ENCODE data around the gene RBMS1.

DNA sequence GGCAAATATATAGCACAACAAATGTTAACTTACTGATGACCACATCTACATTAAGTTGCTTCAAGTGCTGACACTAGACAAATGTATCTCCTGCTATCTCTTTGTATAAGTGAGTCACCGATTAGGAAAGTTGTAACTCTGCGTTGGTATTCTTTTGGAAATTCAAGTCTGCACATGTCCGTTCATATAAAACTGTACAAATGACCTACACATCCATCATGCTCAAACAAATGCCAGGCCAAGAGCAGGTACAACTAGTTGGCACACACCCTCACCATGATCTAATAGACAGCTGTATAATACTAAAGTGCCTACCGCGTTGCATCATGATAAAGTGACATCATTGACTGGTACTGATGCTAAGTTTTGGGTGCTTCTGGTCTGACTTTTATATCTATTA lies 141.1 kb downstream of the RBMS1 start:
- TF ChIP-seq POLR2AphosphoS5 (IDR thresholded peaks at IDR 0.05; ENCODE audit: low read depth, low read length) (no peak), TAF1 (IDR thresholded peaks at IDR 0.05; ENCODE audit: borderline replicate concordance, insufficient read depth, low read length) (no peak), SIN3A (IDR thresholded peaks at IDR 0.05; ENCODE audit: borderline replicate concordance, insufficient read depth, low read length) (no peak)
